Natural killer cell (primary cell): ENCODE measurements around the gene LPCAT3. TPM values are rescaled to one million over a fixed set of nuclear protein-coding genes. Genes with fewer than 3 reads are reported as not detected.

Experiments used
- ATAC-seq, 3 donors: fragments of 150-1000 bp in 2 of 3; fragments of 200-7000 bp in 1 of 3; cut with Tn5 transposase; 1 replicate in 1 of 3; 2 replicates in 2 of 3; pipeline ENCODE4 v1.10.0; 2021; ENCODE audit warnings: mild to moderate bottlenecking in 2 of 3, moderate library complexity in 2 of 3
- DNase-seq, 2 donors: peaks; one replicate each; pipeline versions ENCODE4 v3.0.0 to v3.0.0-alpha.2; 2013 to 2021; ENCODE audit warnings: mixed read lengths in 1 of 2
- H3K27ac ChIP-seq: one replicate; pipeline ENCODE4 v1.5.1; 2013; ENCODE audit warnings: mild to moderate bottlenecking, low read length
- H3K27me3 ChIP-seq: one replicate; pipeline ENCODE4 v1.6.1; 2013; ENCODE audit warnings: low read length; ENCODE audit not compliant: control insufficient read depth, insufficient read depth
- H3K36me3 ChIP-seq: one replicate; pipeline ENCODE4 v1.6.1; 2013; ENCODE audit warnings: low read length; ENCODE audit not compliant: control insufficient read depth, insufficient read depth
- H3K4me1 ChIP-seq: one replicate; pipeline ENCODE4 v1.6.1; 2013; ENCODE audit warnings: low read length; ENCODE audit not compliant: control insufficient read depth, insufficient read depth
- H3K4me3 ChIP-seq: one replicate; pipeline ENCODE4 v1.5.1; 2013; ENCODE audit warnings: low read length
- H3K9me3 ChIP-seq: one replicate; pipeline ENCODE4 v1.6.1; 2013; ENCODE audit warnings: low read length; ENCODE audit not compliant: control insufficient read depth, insufficient read depth
- H3K27ac Mint-ChIP-seq, 2 donors: one replicate each; pipeline ENCODE4 v1.8.0; 2022; ENCODE audit warnings: mild to moderate bottlenecking in 2 of 2, mixed read lengths in 2 of 2, moderate library complexity in 1 of 2
- H3K27me3 Mint-ChIP-seq, 2 donors: one replicate each; pipeline ENCODE4 v1.8.0; 2022; ENCODE audit warnings: low read depth in 2 of 2, mixed read lengths in 2 of 2
- H3K36me3 Mint-ChIP-seq: one replicate; pipeline ENCODE4 v1.8.0; 2022; ENCODE audit warnings: mixed read lengths
- H3K4me1 Mint-ChIP-seq, 2 donors: one replicate each; pipeline ENCODE4 v1.8.0; 2022; ENCODE audit warnings: mixed read lengths in 2 of 2
- H3K4me3 Mint-ChIP-seq: one replicate; pipeline ENCODE4 v1.8.0; 2022; ENCODE audit warnings: mild to moderate bottlenecking, moderate library complexity, mixed read lengths
- H3K9me3 Mint-ChIP-seq, 2 donors: one replicate each; pipeline ENCODE4 v1.8.0; 2022; ENCODE audit warnings: mixed read lengths in 2 of 2
- WGBS: methylation state at CpG from one replicate; pipeline ENCODE4 v1.1.7; 2013; ENCODE audit warnings: missing lambda C conversion rate; ENCODE audit not compliant: insufficient coverage; 5-methylcytosine and 5-hydroxymethylcytosine counted together
- intact Hi-C: fragments of 100-400 bp; cut with micrococcal nuclease; formaldehyde crosslinking; loops from one replicate; pipeline ENCODE4 v1.14.2; 2022
- total RNA-seq, 4 donors: library from RNA; stranded (reverse); fragments of 120-200 nt in 1 of 4; gene quantifications; one replicate each; pipeline versions ENCODE4 v1.2.3 to v1.2.4, GENCODE V29; 2013 to 2022
- TF ChIP-seq, protein P1 (sequence below): fragments of 200-600 bp; IDR thresholded peaks from one replicate; pipeline ENCODE4 v1.8.0; 2022; ENCODE audit warnings: antibody characterized with exemption

Gene LPCAT3
- total RNA-seq, 3 donors from 2014 or later (not counting 1 experiment from before 2014, with no cell fraction given), result 45.6 to 54.3 (median 45.6) TPM

DNA sequence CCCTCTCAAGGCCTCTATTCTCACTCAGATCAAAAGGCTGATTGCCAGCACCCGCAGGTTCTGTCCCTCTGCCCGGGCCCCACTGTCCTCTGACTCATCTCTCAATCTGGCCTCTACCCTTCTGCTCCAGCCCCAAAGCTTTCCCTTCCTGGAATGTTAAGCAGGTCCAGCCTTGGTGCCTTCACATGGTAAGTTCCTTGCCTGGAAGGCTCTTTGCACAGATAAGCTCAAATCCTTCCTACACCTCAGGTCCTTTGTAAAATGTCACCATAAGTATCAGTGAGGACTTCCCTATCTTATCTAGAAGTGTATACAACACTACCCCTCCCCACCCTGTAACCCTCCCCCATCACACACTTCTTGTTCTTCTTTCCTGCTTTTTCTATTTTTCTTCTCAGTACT, 22.2 kb downstream of the LPCAT3 start:
- intact Hi-C loops, result no loop called here
- H3K4me3 Mint-ChIP-seq, result no peak overlapping the region
- Histone ChIP-seq H3K36me3 (peaks cover 17% of the 10 kb centered on the region), H3K9me3 (no peaks in the 10 kb centered on the region), H3K4me1 (no peaks in the 10 kb centered on the region), H3K27ac (no peak overlapping the region), H3K27me3 (no peaks in the 10 kb centered on the region), H3K4me3 (no peak overlapping the region)
- TF ChIP-seq, protein P1, sequence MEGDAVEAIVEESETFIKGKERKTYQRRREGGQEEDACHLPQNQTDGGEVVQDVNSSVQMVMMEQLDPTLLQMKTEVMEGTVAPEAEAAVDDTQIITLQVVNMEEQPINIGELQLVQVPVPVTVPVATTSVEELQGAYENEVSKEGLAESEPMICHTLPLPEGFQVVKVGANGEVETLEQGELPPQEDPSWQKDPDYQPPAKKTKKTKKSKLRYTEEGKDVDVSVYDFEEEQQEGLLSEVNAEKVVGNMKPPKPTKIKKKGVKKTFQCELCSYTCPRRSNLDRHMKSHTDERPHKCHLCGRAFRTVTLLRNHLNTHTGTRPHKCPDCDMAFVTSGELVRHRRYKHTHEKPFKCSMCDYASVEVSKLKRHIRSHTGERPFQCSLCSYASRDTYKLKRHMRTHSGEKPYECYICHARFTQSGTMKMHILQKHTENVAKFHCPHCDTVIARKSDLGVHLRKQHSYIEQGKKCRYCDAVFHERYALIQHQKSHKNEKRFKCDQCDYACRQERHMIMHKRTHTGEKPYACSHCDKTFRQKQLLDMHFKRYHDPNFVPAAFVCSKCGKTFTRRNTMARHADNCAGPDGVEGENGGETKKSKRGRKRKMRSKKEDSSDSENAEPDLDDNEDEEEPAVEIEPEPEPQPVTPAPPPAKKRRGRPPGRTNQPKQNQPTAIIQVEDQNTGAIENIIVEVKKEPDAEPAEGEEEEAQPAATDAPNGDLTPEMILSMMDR, result no peak
- no peak overlapping the region for H3K27ac Mint-ChIP-seq
- peaks cover 0 to 13% of the 10 kb centered on the region in 2 donors for H3K4me1 Mint-ChIP-seq
- ATAC-seq (no peak), DNase-seq (no peak)
- no peaks in the 10 kb centered on the region for H3K27me3 Mint-ChIP-seq
- no peaks in the 10 kb centered on the region for H3K9me3 Mint-ChIP-seq
- no peaks in the 10 kb centered on the region for H3K36me3 Mint-ChIP-seq
- 86% methylated on average over 2 of the region's 2 CpGs for WGBS

DNA sequence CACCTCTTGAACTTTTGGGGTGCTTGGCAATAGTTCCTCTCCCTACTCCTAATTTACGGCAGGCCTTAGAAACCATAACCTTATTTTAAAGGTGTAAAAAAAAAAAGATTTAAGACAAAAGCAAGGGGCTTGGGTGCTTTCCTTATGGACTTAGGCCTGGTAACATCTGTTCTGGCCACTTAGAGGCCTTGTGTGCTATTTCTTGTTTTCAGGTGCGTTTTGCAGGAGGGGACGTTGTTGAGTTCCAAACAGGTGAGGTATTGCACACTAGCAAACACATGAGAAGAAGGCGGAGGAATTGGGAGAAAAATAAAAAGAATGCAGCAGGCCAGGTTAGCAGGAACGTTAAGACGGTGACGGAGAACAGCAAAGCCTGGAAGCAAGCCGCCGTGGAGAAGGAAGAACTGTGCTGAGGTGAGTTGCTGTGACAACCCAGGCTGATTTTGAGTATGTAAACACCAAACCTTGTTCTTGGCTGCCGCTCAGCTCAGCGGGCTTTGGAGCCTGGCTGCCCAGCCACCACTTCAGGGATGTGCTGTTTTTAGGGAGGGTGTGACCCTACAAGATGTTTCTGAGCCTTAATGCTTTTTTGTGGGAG, 30.2 kb downstream of the LPCAT3 start:
- H3K36me3 Mint-ChIP-seq, result no peaks in the 10 kb centered on the region

DNA sequence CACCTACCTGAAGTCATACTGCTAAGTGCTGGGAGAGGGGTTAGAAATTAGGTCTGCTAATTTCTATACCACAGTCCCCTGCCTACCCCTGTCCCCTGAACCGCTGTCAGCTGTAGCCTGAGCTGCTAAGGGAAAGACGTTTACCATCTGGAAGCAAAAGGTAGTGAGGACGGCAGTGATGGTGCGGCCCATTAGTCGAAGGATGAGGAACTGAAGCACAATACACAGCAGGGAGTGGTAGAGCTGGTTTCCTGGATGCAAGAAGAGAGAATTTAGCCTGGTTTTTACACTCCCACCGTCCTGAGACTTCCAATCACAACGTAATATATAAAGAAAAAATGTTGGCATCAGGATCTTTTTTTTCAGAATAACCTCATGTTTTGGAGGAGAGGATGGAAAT, 35.7 kb downstream of the LPCAT3 start:
- intact Hi-C loops, result no loop called here
- Mint-ChIP-seq H3K4me3 (no peak overlapping the region), H3K36me3 (no peaks in the 10 kb centered on the region), H3K27ac (no peak overlapping the region), H3K9me3 (no peaks in the 10 kb centered on the region), H3K27me3 (no peaks in the 10 kb centered on the region), H3K4me1 (peaks cover 5% of the 10 kb centered on the region in 2 donors)
- no peaks in the 10 kb centered on the region for H3K9me3 ChIP-seq
- DNase-seq, result no peak
- TF ChIP-seq, protein P1, result no peak
- WGBS, result 99% methylated on average over 5 of the region's 7 CpGs
- H3K4me1 ChIP-seq, result no peaks in the 10 kb centered on the region
- no peak overlapping the region for H3K27ac ChIP-seq
- H3K36me3 ChIP-seq, result peaks cover 43% of the 10 kb centered on the region
- ATAC-seq, result no peak
- no peak overlapping the region for H3K4me3 ChIP-seq
- no peaks in the 10 kb centered on the region for H3K27me3 ChIP-seq

More for the DNA sequence above, 30.2 kb downstream of the LPCAT3 start:
- no peaks in the 10 kb centered on the region for H3K9me3 Mint-ChIP-seq
- H3K4me3 ChIP-seq, result no peak overlapping the region
- intact Hi-C loops, result no loop called here
- no peaks in the 10 kb centered on the region for H3K27me3 ChIP-seq
- no peaks in the 10 kb centered on the region for H3K9me3 ChIP-seq
- no peak overlapping the region for H3K27ac Mint-ChIP-seq
- no peak for ATAC-seq
- DNase-seq, result no peak
- TF ChIP-seq, protein P1, result no peak
- peaks cover 13% of the 10 kb centered on the region for H3K36me3 ChIP-seq
- peaks cover 0 to 5% of the 10 kb centered on the region in 2 donors for H3K4me1 Mint-ChIP-seq
- 97% methylated on average over 10 of the region's 11 CpGs for WGBS
- H3K4me3 Mint-ChIP-seq, result no peak overlapping the region
- no peaks in the 10 kb centered on the region for H3K27me3 Mint-ChIP-seq
- no peaks in the 10 kb centered on the region for H3K4me1 ChIP-seq
- H3K27ac ChIP-seq, result no peak overlapping the region
